Prostate gland (tissue), 2 donors: ENCODE data around the gene ZCCHC7. TPM values are rescaled to one million over a fixed set of nuclear protein-coding genes. Genes with fewer than 3 reads are reported as not detected.
"Not testable (repeated sequence)": the region's sequence is repeated elsewhere in the genome, so short reads cannot be mapped to it uniquely, and the experiment has no call there.

Source experiments
- DNase-seq: peaks from one replicate; pipeline ENCODE4 v3.0.0-alpha.2; 2019; ENCODE audit warnings: low spot score
- H3K27ac ChIP-seq, 2 donors: fragments of 200-600 bp; sonication (generic); 2 replicates each; pipeline ENCODE4 v1.5.1; 2017 to 2019
- H3K27me3 ChIP-seq: fragments of 200-600 bp; sonication (generic); replicated peaks from 2 replicates; pipeline ENCODE4 v1.5.1; 2019; ENCODE audit not compliant: insufficient read depth
- H3K36me3 ChIP-seq, 2 donors: fragments of 200-600 bp; sonication (generic); 1 replicate in 1 of 2; 2 replicates in 1 of 2; pipeline versions ENCODE4 v1.5.1 to v1.8.1; 2017 to 2019
- H3K4me1 ChIP-seq: fragments of 200-600 bp; sonication (generic); replicated peaks from 2 replicates; pipeline ENCODE4 v1.5.1; 2019
- H3K4me3 ChIP-seq, 2 donors: fragments of 200-600 bp; sonication (generic); 2 replicates each; pipeline ENCODE4 v1.5.1; 2017 to 2019
- H3K9me3 ChIP-seq: fragments of 200-600 bp; sonication (generic); 2 replicates; pipeline ENCODE4 v1.5.1; 2017
- CTCF ChIP-seq, 4 experiments: fragments of 200-600 bp in 2 of 4; fragments of 450-650 bp in 2 of 4; sonication (generic) in 2 of 4; IDR thresholded peaks; 1 replicate in 3 of 4; 2 replicates in 1 of 4; pipeline ENCODE4 v1.5.1; 2016 to 2019; ENCODE audit warnings: antibody characterized with exemption in 4 of 4, mild to moderate bottlenecking in 2 of 4, moderate library complexity in 2 of 4
- POLR2A ChIP-seq: fragments of 450-650 bp; IDR thresholded peaks from one replicate; pipeline ENCODE4 v1.6.1; 2016; ENCODE audit warnings: antibody characterized with exemption, mild to moderate bottlenecking
- POLR2AphosphoS5 ChIP-seq: sonication (generic); formaldehyde crosslinking; IDR thresholded peaks from one replicate; pipeline ENCODE4 v1.6.1; 2017; ENCODE audit warnings: antibody characterized with exemption
- WGBS: methylation state at CpG from one replicate; pipeline ENCODE4 v1.1.5; 2018; 5-methylcytosine and 5-hydroxymethylcytosine counted together
- intact Hi-C: fragments of 100-400 bp; cut with DNase I; formaldehyde crosslinking; loops from one replicate; pipeline ENCODE4 v1.14.2; 2022
- total RNA-seq, 2 donors: library from RNA; depleted of rRNA; stranded (reverse); fragments of >200 nt; gene quantifications; one replicate each; pipeline ENCODE4 v1.1.0, GENCODE V29; 2016

ZCCHC7 gene
- total RNA-seq, 2 donors from 2014 or later, result 12.7 to 14.2 TPM

- no peaks in the 10 kb centered on the region for H3K27me3 ChIP-seq
- DNase-seq, result no peak
- TF ChIP-seq CTCF (IDR thresholded peaks at IDR 0.05) (no peak), POLR2AphosphoS5 (no peak), POLR2A (no peak)
- no peaks in the 10 kb centered on the region for H3K4me1 ChIP-seq
- intact Hi-C loops, result no loop called here
- H3K4me3 ChIP-seq, result no peak overlapping the region
- 92% methylated on average over 4 of the region's 4 CpGs for whole genome bisulfite sequencing
- H3K9me3 ChIP-seq, result no peaks in the 10 kb centered on the region
- H3K27ac ChIP-seq, result no peak overlapping the region
- no peaks in the 10 kb centered on the region for H3K36me3 ChIP-seq
Measured at GRCh38 chr9:37156781-37157356, 36.5 kb downstream of the ZCCHC7 start.

GRCh38 chr9:37157726-37158377 lies 37.5 kb downstream of the ZCCHC7 start:
- intact Hi-C loops, result no loop called here
- WGBS, result 80% methylated on average over 4 of the region's 4 CpGs

GRCh38 chr9:37163299-37163698 lies 42.9 kb downstream of the ZCCHC7 start:
- Histone ChIP-seq H3K27ac (no peak overlapping the region), H3K27me3 (no peaks in the 10 kb centered on the region), H3K36me3 (no peaks in the 10 kb centered on the region), H3K4me3 (no peak overlapping the region), H3K9me3 (no peaks in the 10 kb centered on the region), H3K4me1 (no peaks in the 10 kb centered on the region)
- TF ChIP-seq POLR2A (no peak), POLR2AphosphoS5 (no peak), CTCF (IDR thresholded peaks at IDR 0.05) (no peak)
- intact Hi-C loops, result no loop called here
- no peak for DNase-seq
- WGBS, result 98% methylated on average over 4 of the region's 4 CpGs

More at GRCh38 chr9:37157726-37158377, 37.5 kb downstream of the ZCCHC7 start:
- no peaks in the 10 kb centered on the region for H3K36me3 ChIP-seq
- no peak for TF ChIP-seq POLR2AphosphoS5
- TF ChIP-seq CTCF (IDR thresholded peaks at IDR 0.05), result no peak
- TF ChIP-seq POLR2A, result no peak
- no peaks in the 10 kb centered on the region for H3K27me3 ChIP-seq
- no peaks in the 10 kb centered on the region for H3K9me3 ChIP-seq
- H3K4me1 ChIP-seq, result no peaks in the 10 kb centered on the region
- no peak overlapping the region for H3K4me3 ChIP-seq
- no peak overlapping the region for H3K27ac ChIP-seq
- DNase-seq, result no peak

- H3K4me1 ChIP-seq, H3K9me3 ChIP-seq, intact Hi-C loops, H3K27ac ChIP-seq, H3K36me3 ChIP-seq, H3K4me3 ChIP-seq, DNase-seq, H3K27me3 ChIP-seq: not testable (repeated sequence)
- 93% methylated on average over 4 of the region's 4 CpGs for WGBS
Measured at GRCh38 chr9:37164335-37164734, 44.0 kb downstream of the ZCCHC7 start.

GRCh38 chr9:37165644-37166043 lies 45.3 kb downstream of the ZCCHC7 start:
- no peak for DNase-seq
- Histone ChIP-seq H3K27me3 (no peaks in the 10 kb centered on the region), H3K4me3 (no peak overlapping the region), H3K4me1 (no peaks in the 10 kb centered on the region), H3K9me3 (no peaks in the 10 kb centered on the region), H3K36me3 (no peaks in the 10 kb centered on the region), H3K27ac (no peak overlapping the region)
- intact Hi-C loops, result no loop called here
- WGBS, result 94% methylated on average over 1 of the region's 1 CpG
- TF ChIP-seq POLR2A, result no peak
- TF ChIP-seq POLR2AphosphoS5, result no peak
- no peak for TF ChIP-seq CTCF (IDR thresholded peaks at IDR 0.05)
